Colonic mucosa (tissue), 4 donors: Measurements from ENCODE around the gene EBI3. TPM values are rescaled to one million over a fixed set of nuclear protein-coding genes. Genes with fewer than 3 reads are reported as not detected.
"Not testable (repeated sequence)": the region's sequence is repeated elsewhere in the genome, so short reads cannot be mapped to it uniquely, and the experiment has no call there.

Source experiments
- DNase-seq: peaks from one replicate; pipeline ENCODE4 v3.0.0-alpha.2; 2020
- H3K27ac ChIP-seq: fragments of 200-600 bp; one replicate; pipeline ENCODE4 v1.8.0; 2021
- H3K27me3 ChIP-seq: fragments of 200-600 bp; one replicate; pipeline ENCODE4 v1.8.0; 2021
- H3K36me3 ChIP-seq: fragments of 200-600 bp; one replicate; pipeline ENCODE4 v1.8.0; 2021
- H3K4me1 ChIP-seq: fragments of 200-600 bp; one replicate; pipeline ENCODE4 v1.8.0; 2021; ENCODE audit warnings: mild to moderate bottlenecking
- H3K4me3 ChIP-seq: fragments of 200-600 bp; one replicate; pipeline ENCODE4 v1.8.0; 2021
- H3K9ac ChIP-seq, 2 donors: one replicate each; pipeline ENCODE4 v1.7.0; 2013; ENCODE audit warnings: control low read depth in 2 of 2, low read depth in 2 of 2, low read length in 2 of 2
- H3K9me3 ChIP-seq: fragments of 200-600 bp; one replicate; pipeline ENCODE4 v1.8.0; 2021
- CTCF ChIP-seq: fragments of 200-600 bp; IDR thresholded peaks from one replicate; pipeline ENCODE4 v1.8.0; 2022; ENCODE audit warnings: antibody characterized with exemption, mild to moderate bottlenecking
- intact Hi-C: fragments of 100-400 bp; cut with DNase I; formaldehyde crosslinking; loops from one replicate; pipeline ENCODE4 v1.14.1; 2022
- total RNA-seq, 2 donors: library from RNA; stranded (reverse); fragmentation: NEBNext Ultra II Directional in 1 of 2; extraction: Animal tissue kit (Norgen Biotek cat#: 25700) in 1 of 2; gene quantifications; one replicate each; pipeline ENCODE4 v1.2.1, GENCODE V29; 2021
- donor health status: healthy.
- donor health status: DM: no; HTN: no; CAD: no.
- donor health status: DM: no; HTN: no; CAD: no.

Gene EBI3
- total RNA-seq, 2 donors from 2014 or later: 0.56 to 1.6 TPM

GRCh38 chr19:4279267-4279529, 49.9 kb downstream of the EBI3 start:
- H3K36me3 ChIP-seq: no peaks in the 10 kb centered on the region
- no peak overlapping the region for H3K9ac ChIP-seq
- H3K27me3 ChIP-seq: peaks cover 23% of the 10 kb centered on the region
- H3K27ac ChIP-seq: no peak overlapping the region
- H3K9me3 ChIP-seq: no peaks in the 10 kb centered on the region
- intact Hi-C loops: no loop called here
- H3K4me3 ChIP-seq: peak overlapping the region; percentile 16
- TF ChIP-seq CTCF: no peak
- no peak for DNase-seq
- peaks cover 9% of the 10 kb centered on the region for H3K4me1 ChIP-seq

GRCh38 chr19:4279530-4280422, 50.5 kb downstream of the EBI3 start:
- Histone ChIP-seq H3K27ac (no peak overlapping the region), H3K36me3 (no peaks in the 10 kb centered on the region), H3K9ac (no peak overlapping the region), H3K4me3 (peak overlapping the region; percentile 16), H3K9me3 (no peaks in the 10 kb centered on the region), H3K27me3 (peaks cover 23% of the 10 kb centered on the region), H3K4me1 (peaks cover 9% of the 10 kb centered on the region)
- TF ChIP-seq CTCF: no peak
- intact Hi-C loops: no loop called here
- DNase-seq: no peak

GRCh38 chr19:4284176-4284958, 55.0 kb downstream of the EBI3 start:
- H3K27ac ChIP-seq: peak overlapping the region; percentile 74
- no peaks in the 10 kb centered on the region for H3K9me3 ChIP-seq
- H3K4me1 ChIP-seq: peaks cover 4% of the 10 kb centered on the region
- intact Hi-C loops: no loop called here
- peak overlapping the region in 1 of 2 donors; percentile 92 for H3K9ac ChIP-seq
- DNase-seq: peak; percentile 92
- H3K4me3 ChIP-seq: peak overlapping the region; percentile 34
- H3K27me3 ChIP-seq: peaks cover 14% of the 10 kb centered on the region
- no peaks in the 10 kb centered on the region for H3K36me3 ChIP-seq
- TF ChIP-seq CTCF: no peak

- TF ChIP-seq CTCF: no peak
- Histone ChIP-seq H3K27ac (peak overlapping the region; percentile 74), H3K4me3 (peak overlapping the region; percentile 34), H3K36me3 (no peaks in the 10 kb centered on the region), H3K4me1 (no peaks in the 10 kb centered on the region), H3K27me3 (peaks cover 8% of the 10 kb centered on the region), H3K9me3 (no peaks in the 10 kb centered on the region), H3K9ac (peak overlapping the region; percentile 26 to 92)
- intact Hi-C loops: no loop called here
- no peak for DNase-seq
Measured at GRCh38 chr19:4284974-4285373, 55.7 kb downstream of the EBI3 start.

GRCh38 chr19:4286141-4286540, 56.8 kb downstream of the EBI3 start:
- H3K4me1 ChIP-seq, H3K4me3 ChIP-seq, H3K27ac ChIP-seq, DNase-seq, intact Hi-C loops, H3K27me3 ChIP-seq, H3K9me3 ChIP-seq, H3K9ac ChIP-seq, H3K36me3 ChIP-seq: not testable (repeated sequence)

Other genes starting within 250 kb of the EBI3 start
- gene EEF2, start 244.1 kb upstream of the EBI3 start, total RNA-seq: 1,000 to 10,000 TPM; 2,109 to 2,241 TPM
- gene PIAS4, start 221.8 kb upstream of the EBI3 start, total RNA-seq: 10 to 100 TPM; 29.9 to 31.5 TPM
- 100 to 1,000 TPM; 110 to 123 TPM for gene ZBTB7A, start 162.6 kb upstream of the EBI3 start, total RNA-seq
- gene MAP2K2, start 105.4 kb upstream of the EBI3 start, total RNA-seq: 100 to 1,000 TPM; 211 to 260 TPM
- 1 to 10 TPM; 1.1 to 9.9 TPM for gene CREB3L3, start 75.9 kb upstream of the EBI3 start, total RNA-seq
- gene SIRT6, start 47.0 kb upstream of the EBI3 start, total RNA-seq: 100 to 1,000 TPM in 1 of 2 donors, 10 to 100 TPM in 1; 83.9 to 120 TPM
- 1 to 10 TPM in 1 of 2 donors, under 1 TPM in 1; 0.35 to 1.8 TPM for gene ANKRD24, start 46.8 kb upstream of the EBI3 start, total RNA-seq
- 10 to 100 TPM; 15.8 to 25.8 TPM for gene YJU2, start 17.6 kb downstream of the EBI3 start, total RNA-seq
- 10 to 100 TPM; 16.8 to 19.3 TPM for gene SHD, start 49.7 kb downstream of the EBI3 start, total RNA-seq
- under 1 TPM in 1 of 2 donors, not detected in 1; 0.74 TPM for gene TMIGD2, start 72.9 kb downstream of the EBI3 start, total RNA-seq
- gene FSD1, start 75.1 kb downstream of the EBI3 start, total RNA-seq: 1 to 10 TPM in 1 of 2 donors, under 1 TPM in 1; 0.98 to 2.4 TPM
- gene STAP2, start 109.3 kb downstream of the EBI3 start, total RNA-seq: 100 to 1,000 TPM; 197 to 218 TPM
- gene MPND, start 114.0 kb downstream of the EBI3 start, total RNA-seq: 10 to 100 TPM; 38.0 to 63.2 TPM
- gene SH3GL1, start 171.0 kb downstream of the EBI3 start, total RNA-seq: 10 to 100 TPM; 54.0 to 66.6 TPM
- 10 to 100 TPM; 15.6 to 53.2 TPM for gene CHAF1A, start 173.1 kb downstream of the EBI3 start, total RNA-seq
- 10 to 100 TPM; 84.9 to 96.7 TPM for gene UBXN6, start 228.3 kb downstream of the EBI3 start, total RNA-seq
- 10 to 100 TPM; 32.7 to 55.0 TPM for gene HDGFL2, start 242.8 kb downstream of the EBI3 start, total RNA-seq